T-cell (primary cell): Measurements from ENCODE around the gene TRIM22. TPM values are rescaled to one million over a fixed set of nuclear protein-coding genes. Genes with fewer than 3 reads are reported as not detected.
"Not testable (repeated sequence)": the region's sequence is repeated elsewhere in the genome, so short reads cannot be mapped to it uniquely, and the experiment has no call there.

Experiments
- ATAC-seq, 4 experiments: fragments of 200-7000 bp in 3 of 4; fragments of 150-1000 bp in 1 of 4; cut with Tn5 transposase; replicated peaks in 1 of 4; 1 replicate in 3 of 4; 2 replicates in 1 of 4; pipeline ENCODE4 v1.10.0; 2021; ENCODE audit warnings: moderate library complexity in 3 of 4, mild to moderate bottlenecking in 2 of 4, moderate number of reproducible peaks in 1 of 4
- CTCF ChIA-PET, 2 donors: fragments of 300-600 bp; sonication (Branson Sonifier 250); formaldehyde crosslinking; loops; one replicate each; lab custom pipeline; 2022; ENCODE audit warnings: antibody characterized with exemption in 2 of 2; lab: Charles Lee
- POLR2A ChIA-PET, 2 donors: fragments of 300-600 bp; sonication (Branson Sonifier 250); formaldehyde crosslinking; loops; one replicate each; lab custom pipeline; 2022; ENCODE audit warnings: antibody characterized with exemption in 2 of 2; lab: Charles Lee
- DNase-seq, 35 experiments: peaks; one replicate each; pipeline versions ENCODE4 v3.0.0 to v3.0.0-alpha.2; 2013 to 2023
- H3K27ac ChIP-seq: one replicate; pipeline ENCODE4 v1.5.1; 2013; ENCODE audit warnings: low read length
- H3K27me3 ChIP-seq, 2 experiments: replicated peaks in 1 of 2; 1 replicate in 1 of 2; 2 replicates in 1 of 2; pipeline versions ENCODE4 v1.6.1 to v1.7.0; 2013; ENCODE audit warnings: low read length in 1 of 2, mixed read lengths in 1 of 2; ENCODE audit not compliant: control insufficient read depth in 2 of 2, insufficient read depth in 2 of 2; ENCODE audit errors: extremely low read depth in 1 of 2
- H3K36me3 ChIP-seq, 2 donors: 1 replicate in 1 of 2; 2 replicates in 1 of 2; pipeline versions ENCODE4 v1.6.1 to v1.7.0; 2013; ENCODE audit warnings: low read length in 1 of 2; ENCODE audit not compliant: control insufficient read depth in 2 of 2, insufficient read depth in 1 of 2; ENCODE audit errors: extremely low read depth in 1 of 2
- H3K4me1 ChIP-seq, 2 experiments: 1 replicate in 1 of 2; 2 replicates in 1 of 2; pipeline versions ENCODE4 v1.6.1 to v1.7.0; 2013; ENCODE audit warnings: low read length in 2 of 2, mixed read lengths in 1 of 2; ENCODE audit not compliant: insufficient read depth in 2 of 2, control insufficient read depth in 1 of 2; ENCODE audit errors: extremely low read depth in 1 of 2
- H3K4me3 ChIP-seq, 2 donors: 1 replicate in 1 of 2; 2 replicates in 1 of 2; pipeline versions ENCODE4 v1.5.1 to v1.7.0; 2013; ENCODE audit warnings: mild to moderate bottlenecking in 2 of 2, low read length in 1 of 2, moderate library complexity in 1 of 2; ENCODE audit not compliant: control insufficient read depth in 1 of 2; ENCODE audit errors: extremely low read depth in 1 of 2
- H3K9me3 ChIP-seq: 2 replicates; pipeline ENCODE4 v1.7.0; 2013
- H3K27ac Mint-ChIP-seq, 2 donors: one replicate each; pipeline ENCODE4 v1.8.0; 2020 to 2021; ENCODE audit warnings: mild to moderate bottlenecking in 2 of 2, mixed read lengths in 2 of 2
- H3K27me3 Mint-ChIP-seq, 2 donors: one replicate each; pipeline ENCODE4 v1.8.0; 2021 to 2022; ENCODE audit warnings: mixed read lengths in 2 of 2
- H3K36me3 Mint-ChIP-seq: one replicate; pipeline ENCODE4 v1.8.0; 2021; ENCODE audit warnings: mixed read lengths
- H3K4me1 Mint-ChIP-seq, 3 donors: one replicate each; pipeline ENCODE4 v1.8.0; 2020 to 2022; ENCODE audit warnings: mixed read lengths in 3 of 3, mild to moderate bottlenecking in 1 of 3
- H3K4me3 Mint-ChIP-seq, 3 donors: one replicate each; pipeline ENCODE4 v1.8.0; 2020 to 2022; ENCODE audit warnings: mild to moderate bottlenecking in 3 of 3, mixed read lengths in 3 of 3, moderate library complexity in 3 of 3
- H3K9me3 Mint-ChIP-seq, 3 donors: one replicate each; pipeline ENCODE4 v1.8.0; 2020 to 2022; ENCODE audit warnings: mixed read lengths in 3 of 3
- WGBS: methylation state at CpG from one replicate; pipeline ENCODE4 v1.1.5; 2013; ENCODE audit warnings: missing lambda C conversion rate; ENCODE audit not compliant: insufficient coverage; 5-methylcytosine and 5-hydroxymethylcytosine counted together
- total RNA-seq, 35 experiments: library from RNA in 6 of 35; stranded (reverse) in 6 of 35; fragments of 120-200 nt in 1 of 35; gene quantifications; one replicate each; pipeline versions ENCODE4 v1.2.1 to v1.2.4 and lab custom pipeline; 2013 to 2026

Gene TRIM22, protein sequence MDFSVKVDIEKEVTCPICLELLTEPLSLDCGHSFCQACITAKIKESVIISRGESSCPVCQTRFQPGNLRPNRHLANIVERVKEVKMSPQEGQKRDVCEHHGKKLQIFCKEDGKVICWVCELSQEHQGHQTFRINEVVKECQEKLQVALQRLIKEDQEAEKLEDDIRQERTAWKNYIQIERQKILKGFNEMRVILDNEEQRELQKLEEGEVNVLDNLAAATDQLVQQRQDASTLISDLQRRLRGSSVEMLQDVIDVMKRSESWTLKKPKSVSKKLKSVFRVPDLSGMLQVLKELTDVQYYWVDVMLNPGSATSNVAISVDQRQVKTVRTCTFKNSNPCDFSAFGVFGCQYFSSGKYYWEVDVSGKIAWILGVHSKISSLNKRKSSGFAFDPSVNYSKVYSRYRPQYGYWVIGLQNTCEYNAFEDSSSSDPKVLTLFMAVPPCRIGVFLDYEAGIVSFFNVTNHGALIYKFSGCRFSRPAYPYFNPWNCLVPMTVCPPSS
- 100 to 1,000 TPM; 256 to 397 (median 320) TPM for total RNA-seq
- total RNA-seq (2013), result 365 TPM
- total RNA-seq (lab: John Stamatoyannopoulos, UW), result 47.9 to 1,447 (median 404) reads per million in 29 experiments

GRCh38 chr11:5689551-5689983 is at the start of gene TRIM22:
Gene TRIM22, plus strand, starts transcription at chr11:5689790. Its CDS starts 6,443 bp downstream, at chr11:5696233.
- ChIA-PET POLR2A (interaction anchor here (0.6 to 1.4 kb wide), 4 partner anchors 10 to 63 kb away, joined by 3 to 8 read pairs (median 6); no protein-coding TSS in a partner anchor), CTCF (interaction anchor here in 1 of 2 donors (0.5 to 2.9 kb wide), 7 partner anchors 11 to 89 kb away, joined by 3 to 21 read pairs (median 3); partner anchors contain the start of gene TRIM34)
- H3K27ac ChIP-seq, result peak within 1 kb of the TSS; percentile 88
- peaks cover 24 to 30% of the 10 kb centered on the region in 2 experiments for H3K4me1 ChIP-seq
- Mint-ChIP-seq H3K27ac (peak within 1 kb of the TSS; percentile 97 to 98), H3K9me3 (no peaks in the 10 kb centered on the region), H3K4me3 (peak within 1 kb of the TSS; percentile 89 to 95 (median 94)), H3K4me1 (peaks cover 52 to 60% (median 58%) of the 10 kb centered on the region in 3 donors), H3K36me3 (peaks cover 19% of the 10 kb centered on the region), H3K27me3 (no peaks in the 10 kb centered on the region)
- WGBS, result no CpG with 5 or more reads among the region's 2 CpGs
- DNase-seq (peak in 33 of 35 experiments; percentile 9 to 75 (median 29)), ATAC-seq (peak; percentile 57 to 69 (median 66))
- no peaks in the 10 kb centered on the region for H3K9me3 ChIP-seq
- H3K27me3 ChIP-seq, result no peaks in the 10 kb centered on the region
- H3K4me3 ChIP-seq, result peak within 1 kb of the TSS; percentile 66 to 77
- H3K36me3 ChIP-seq, result peaks cover 0 to 8% of the 10 kb centered on the region in 2 donors

DNA sequence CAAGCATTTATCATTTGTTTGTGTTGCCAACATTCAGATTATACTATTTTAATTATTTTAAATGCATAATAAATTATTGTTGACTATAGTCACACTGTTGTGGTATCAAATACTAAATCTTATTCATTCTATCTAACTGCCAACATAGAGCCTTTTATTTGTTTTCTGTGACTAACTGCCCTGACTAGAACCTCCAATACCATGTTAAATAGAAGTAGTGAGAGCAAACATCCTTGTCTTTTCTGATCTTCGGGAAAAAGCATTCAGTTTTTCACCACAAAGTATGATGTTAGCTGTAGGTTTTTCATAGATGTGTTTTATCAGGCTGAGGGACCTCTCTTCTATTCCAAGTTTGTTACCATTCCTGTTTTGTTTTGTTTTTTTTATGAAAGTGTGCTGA is 49.6 kb upstream of the TRIM22 start:
- H3K4me1 Mint-ChIP-seq, result no peaks in the 10 kb centered on the region
- Histone ChIP-seq H3K27ac (no peak overlapping the region), H3K36me3 (peaks cover 0 to 43% of the 10 kb centered on the region in 2 donors), H3K4me3 (no peak overlapping the region), H3K9me3 (no peaks in the 10 kb centered on the region), H3K4me1 (no peaks in the 10 kb centered on the region), H3K27me3 (no peaks in the 10 kb centered on the region)
- no peak overlapping the region for H3K27ac Mint-ChIP-seq
- peaks cover 83% of the 10 kb centered on the region for H3K36me3 Mint-ChIP-seq
- no peaks in the 10 kb centered on the region for H3K27me3 Mint-ChIP-seq
- DNase-seq, result no peak
- CTCF ChIA-PET, result interaction anchor here in 1 of 2 donors (0.7 kb wide), 1 partner anchor 23 kb away, joined by 9 read pairs; no protein-coding TSS in a partner anchor
- no peak overlapping the region for H3K4me3 Mint-ChIP-seq
- POLR2A ChIA-PET, result no interaction called here
- ATAC-seq, result no peak
- peaks cover 0 to 3% (median 0%) of the 10 kb centered on the region in 3 donors for H3K9me3 Mint-ChIP-seq
- WGBS, result no CpG with 5 or more reads among the region's 1 CpG

- Mint-ChIP-seq H3K27me3 (no peaks in the 10 kb centered on the region), H3K36me3 (peaks cover 52% of the 10 kb centered on the region), H3K27ac (no peak overlapping the region), H3K4me3 (no peak overlapping the region), H3K9me3 (peaks cover 0 to 3% (median 0%) of the 10 kb centered on the region in 3 donors), H3K4me1 (no peaks in the 10 kb centered on the region)
- ChIA-PET POLR2A (no interaction called here), CTCF (no interaction called here)
- DNase-seq, result no peak
- Histone ChIP-seq H3K4me3 (no peak overlapping the region), H3K27me3 (no peaks in the 10 kb centered on the region), H3K4me1 (no peaks in the 10 kb centered on the region), H3K9me3 (no peaks in the 10 kb centered on the region), H3K27ac (no peak overlapping the region), H3K36me3 (peaks cover 0 to 34% of the 10 kb centered on the region in 2 donors)
- no peak for ATAC-seq
Observed at GRCh38 chr11:5643585-5643984, 46.0 kb upstream of the TRIM22 start.

- Mint-ChIP-seq H3K36me3 (peaks cover 37% of the 10 kb centered on the region), H3K9me3 (no peaks in the 10 kb centered on the region), H3K27ac (no peak overlapping the region), H3K27me3 (no peaks in the 10 kb centered on the region), H3K4me1 (no peaks in the 10 kb centered on the region), H3K4me3 (no peak overlapping the region)
- no peak for DNase-seq
- no peak overlapping the region for H3K4me3 ChIP-seq
- peaks cover 0 to 23% of the 10 kb centered on the region in 2 donors for H3K36me3 ChIP-seq
- H3K4me1 ChIP-seq, result no peaks in the 10 kb centered on the region
- no peak overlapping the region for H3K27ac ChIP-seq
- no peaks in the 10 kb centered on the region for H3K27me3 ChIP-seq
- 92% methylated on average over 1 of the region's 3 CpGs for WGBS
- H3K9me3 ChIP-seq, result no peaks in the 10 kb centered on the region
- ATAC-seq, result no peak
- POLR2A ChIA-PET, result no interaction called here
- CTCF ChIA-PET, result no interaction called here
Observed at GRCh38 chr11:5646139-5646538, 43.5 kb upstream of the TRIM22 start.

DNA sequence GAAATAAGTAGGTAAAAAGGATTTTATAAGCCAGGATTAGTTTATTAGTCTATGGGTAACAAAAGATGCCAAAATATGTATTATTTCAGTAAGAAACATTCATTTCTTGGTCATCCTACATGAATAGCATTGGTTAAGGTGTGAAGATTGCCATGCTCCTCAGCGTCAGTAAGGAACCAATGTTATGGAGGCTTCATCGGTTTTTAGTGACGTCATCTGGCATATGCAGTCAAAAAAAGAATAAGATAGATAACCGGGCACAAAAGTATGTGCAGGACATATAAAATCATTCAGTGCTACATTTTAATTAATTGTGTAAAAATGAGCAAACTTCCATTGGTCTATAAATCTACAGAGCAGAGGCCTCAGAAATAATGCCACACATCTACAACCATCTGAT is 34.1 kb upstream of the TRIM22 start:
- Histone ChIP-seq H3K9me3 (no peaks in the 10 kb centered on the region), H3K36me3 (no peaks in the 10 kb centered on the region), H3K4me3 (no peak overlapping the region), H3K27me3 (no peaks in the 10 kb centered on the region), H3K27ac (no peak overlapping the region), H3K4me1 (no peaks in the 10 kb centered on the region)
- H3K4me3 Mint-ChIP-seq, result no peak overlapping the region
- no peaks in the 10 kb centered on the region for H3K27me3 Mint-ChIP-seq
- peaks cover 29% of the 10 kb centered on the region for H3K36me3 Mint-ChIP-seq
- DNase-seq, result no peak
- ChIA-PET CTCF (no interaction called here), POLR2A (no interaction called here)
- H3K27ac Mint-ChIP-seq, result no peak overlapping the region
- peaks cover 2 to 11% (median 4%) of the 10 kb centered on the region in 3 donors for H3K9me3 Mint-ChIP-seq
- peaks cover 0 to 6% (median 0%) of the 10 kb centered on the region in 3 donors for H3K4me1 Mint-ChIP-seq
- 100% methylated on average over 1 of the region's 4 CpGs for WGBS
- no peak for ATAC-seq

DNA sequence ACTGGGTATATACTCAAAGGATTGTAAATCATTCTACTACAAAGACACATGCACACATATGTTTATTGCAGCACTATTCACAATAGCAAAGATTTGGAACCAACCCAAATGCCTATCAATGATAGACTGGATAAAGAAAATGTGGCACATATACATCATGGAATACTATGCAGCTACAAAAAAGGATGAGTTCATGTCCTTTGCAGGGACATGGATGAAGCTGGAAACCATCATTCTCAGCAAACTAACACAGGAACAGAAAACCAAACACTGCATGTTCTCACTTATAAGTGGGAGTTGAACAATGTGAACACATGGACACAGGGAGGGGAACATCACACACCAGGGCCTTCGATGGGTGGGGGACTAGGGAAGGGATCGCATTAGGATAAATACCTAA is 32.6 kb upstream of the TRIM22 start:
- H3K27me3 Mint-ChIP-seq, H3K27ac ChIP-seq, H3K4me1 ChIP-seq, H3K27ac Mint-ChIP-seq, H3K4me1 Mint-ChIP-seq, H3K9me3 ChIP-seq, CTCF ChIA-PET, H3K27me3 ChIP-seq, ATAC-seq, DNase-seq, H3K4me3 Mint-ChIP-seq, H3K36me3 ChIP-seq, POLR2A ChIA-PET, H3K4me3 ChIP-seq: not testable (repeated sequence)
- 100% methylated on average over 2 of the region's 2 CpGs for WGBS
- peaks cover 2 to 11% (median 4%) of the 10 kb centered on the region in 3 donors for H3K9me3 Mint-ChIP-seq
- peaks cover 23% of the 10 kb centered on the region for H3K36me3 Mint-ChIP-seq
